Erythroblast (primary cell): ENCODE measurements around the gene SLC7A4.

Source experiments
- GATA1 ChIP-seq: IDR thresholded peaks from 2 replicates; pipeline ENCODE4 v1.6.1; 2011; ENCODE audit warnings: low read depth, mild to moderate bottlenecking, control low read depth, low read length, moderate library complexity
- POLR2A ChIP-seq: IDR thresholded peaks from 2 replicates; pipeline ENCODE4 v1.6.1; 2011; ENCODE audit warnings: mild to moderate bottlenecking, low read length

DNA sequence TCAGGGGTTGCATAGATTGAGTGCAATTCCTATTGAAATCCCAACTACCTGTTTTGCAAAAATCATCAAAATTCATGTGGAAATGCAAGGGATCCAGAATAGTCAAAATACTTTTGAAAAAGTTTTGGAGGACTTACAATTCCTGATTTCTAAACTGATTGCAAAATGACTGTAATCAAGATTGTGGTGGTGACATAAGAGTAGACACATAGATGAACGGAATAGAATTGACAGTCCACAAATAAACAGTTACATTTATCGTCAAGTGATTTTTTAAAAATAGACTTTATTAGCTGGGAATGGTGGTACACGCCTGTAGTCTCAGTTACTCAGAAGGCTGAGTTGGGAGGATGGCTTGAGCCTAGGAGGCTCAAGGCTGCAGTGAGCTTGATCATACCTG is 2.6 kb upstream of the SLC7A4 start:
- TF ChIP-seq POLR2A (no peak), GATA1 (no peak)
